Fibroblast of villous mesenchyme (primary cell): ENCODE results near the gene MTHFS. TPM values are rescaled to one million over a fixed set of nuclear protein-coding genes. Genes with fewer than 3 reads are reported as not detected.
A peak's percentile ranks its signal among the peaks of the same experiment; 100 is the strongest.
"Not testable (repeated sequence)": the region's sequence is repeated elsewhere in the genome, so short reads cannot be mapped to it uniquely, and the experiment has no call there.

Experiments
- DNase-seq: peaks from one replicate; pipeline ENCODE4 v3.0.0-alpha.2; 2010; ENCODE audit warnings: low read depth
- H3K4me3 ChIP-seq: 2 replicates; pipeline ENCODE4 v1.5.1; 2011; ENCODE audit warnings: low read depth, mild to moderate bottlenecking, low read length
- CTCF ChIP-seq: IDR thresholded peaks from 2 replicates; pipeline ENCODE4 v1.5.1; 2012; ENCODE audit warnings: low read depth, mild to moderate bottlenecking, low read length; ENCODE audit not compliant: insufficient read depth
- total RNA-seq: library from RNA; depleted of rRNA; stranded (reverse); fragments of >200 nt; gene quantifications from 2 replicates; pipeline ENCODE4 v1.2.3, GENCODE V29; 2012

MTHFS gene
- total RNA-seq, 1 donor = 9.5 TPM

- DNase-seq = no peak
- TF ChIP-seq CTCF = no peak
- no peak overlapping the region for H3K4me3 ChIP-seq
Observed at GRCh38 chr15:79900087-79900486, 3.3 kb upstream of the MTHFS start.

GRCh38 chr15:79898786-79899185 lies 2.0 kb upstream of the MTHFS start:
- peak; percentile 93 for DNase-seq
- H3K4me3 ChIP-seq = not testable (repeated sequence)

DNA sequence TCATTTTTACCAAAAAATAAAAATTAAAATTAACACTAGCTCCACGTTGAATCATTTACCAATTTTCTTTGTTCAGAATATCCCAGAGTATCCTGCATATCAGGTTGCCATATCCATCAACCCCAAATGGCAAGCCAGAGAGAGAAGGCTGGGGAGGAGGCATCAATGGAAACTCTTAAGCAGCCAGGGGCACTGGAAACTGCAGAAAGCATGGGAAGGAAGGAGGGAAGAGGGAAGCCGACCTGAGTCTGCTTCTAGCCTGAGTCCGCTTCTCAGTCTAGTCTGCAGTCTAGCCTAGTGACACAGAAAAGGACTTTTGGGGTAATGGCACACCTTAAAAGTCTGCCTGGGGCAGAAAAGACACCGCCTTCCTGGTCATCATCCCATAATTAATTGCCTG lies 1.6 kb upstream of the MTHFS start:
- no peak for TF ChIP-seq CTCF
- H3K4me3 ChIP-seq = no peak overlapping the region
- DNase-seq = no peak

DNA sequence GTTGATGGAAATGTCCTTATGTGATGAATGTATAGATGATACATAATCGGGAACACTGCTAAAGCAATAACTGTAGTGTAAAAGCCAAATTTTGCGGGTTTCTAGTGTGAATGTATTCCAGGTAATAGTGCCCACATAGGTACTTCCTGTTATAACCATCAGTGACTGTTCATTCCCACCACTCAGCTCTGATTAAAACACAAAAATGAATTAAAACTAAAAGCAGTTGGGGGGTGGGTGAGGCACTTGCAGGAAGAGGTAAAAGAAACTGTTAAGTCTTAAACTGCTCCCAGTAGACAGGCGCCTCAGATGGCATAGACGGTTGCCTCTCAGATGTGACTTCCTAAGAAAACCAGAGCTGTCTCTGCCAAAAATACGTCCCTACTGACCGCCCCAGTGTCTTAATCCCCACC lies 893 bp upstream of the MTHFS start:
- no peak for DNase-seq
- TF ChIP-seq CTCF = no peak
- peak overlapping the region; percentile 79 for H3K4me3 ChIP-seq

GRCh38 chr15:79897380-79897678 lies 515 bp upstream of the MTHFS start:
- no peak for TF ChIP-seq CTCF
- peak overlapping the region; percentile 79 for H3K4me3 ChIP-seq
- no peak for DNase-seq

- DNase-seq = no peak
- TF ChIP-seq CTCF = no peak
- H3K4me3 ChIP-seq = peak overlapping the region; percentile 79
Observed at GRCh38 chr15:79896131-79896633, 632 bp downstream of the MTHFS start.

GRCh38 chr15:79887054-79887930 lies 9.5 kb downstream of the MTHFS start:
- no peak for TF ChIP-seq CTCF
- no peak overlapping the region for H3K4me3 ChIP-seq
- no peak for DNase-seq
